ENCODE results near the gene PITPNM3. TPM values are rescaled to one million over a fixed set of nuclear protein-coding genes. Genes with fewer than 3 reads are reported as not detected.

PITPNM3 gene
- total and polyA plus RNA-seq, 2 experiments from 2014 or later: 1.0 to 1.5 TPM

- ATAC-seq (peak; percentile 84), DNase-seq (ENCODE audit: low spot score) (peak; percentile 92)
- Mint-ChIP-seq H3K9me3 (no peaks in the 10 kb centered on the region), H3K36me3 (ENCODE audit: low read depth) (no peaks in the 10 kb centered on the region), H3K27me3 (ENCODE audit: insufficient read depth, low read depth, poor library complexity) (peaks cover 11% of the 10 kb centered on the region), H3K4me1 (peaks cover 10% of the 10 kb centered on the region), H3K27ac (no peak overlapping the region), H3K4me3 (no peak overlapping the region)
- H3K79me2 ChIP-seq (replicated peaks; ENCODE audit: insufficient read depth): no peaks in the 10 kb centered on the region
- peaks cover 5% of the 10 kb centered on the region for H3K4me1 ChIP-seq (ENCODE audit: insufficient read depth)
- no peaks in the 10 kb centered on the region for H3K27me3 ChIP-seq (ENCODE audit: insufficient read depth)
- no peak overlapping the region for H3K4me2 ChIP-seq
- H3K27ac ChIP-seq (ENCODE audit: low read depth): no peak overlapping the region
- no peak overlapping the region for H3K4me3 ChIP-seq
- H3F3A ChIP-seq (replicated peaks; ENCODE audit: low read depth): no peaks in the 10 kb centered on the region
- H3K36me3 ChIP-seq (ENCODE audit: insufficient read depth): no peaks in the 10 kb centered on the region
- H3K9me2 ChIP-seq (ENCODE audit: insufficient read depth): no peaks in the 10 kb centered on the region
- H4K20me1 ChIP-seq (replicated peaks; ENCODE audit: insufficient read depth): no peaks in the 10 kb centered on the region
- peak overlapping the region; percentile 95 for H2AFZ ChIP-seq
- no peak for TF ChIP-seq EZH2phosphoT487 (IDR thresholded peaks at IDR 0.05; ENCODE audit: unreplicated experiment)
- TF ChIP-seq CTCF (conservative IDR thresholded peaks at IDR 0.05; ENCODE audit: low read depth in 2 of 2): peak; percentile 83 to 94
Measured at GRCh38 chr17:6421700-6422604, 134.4 kb downstream of the PITPNM3 start.

DNA sequence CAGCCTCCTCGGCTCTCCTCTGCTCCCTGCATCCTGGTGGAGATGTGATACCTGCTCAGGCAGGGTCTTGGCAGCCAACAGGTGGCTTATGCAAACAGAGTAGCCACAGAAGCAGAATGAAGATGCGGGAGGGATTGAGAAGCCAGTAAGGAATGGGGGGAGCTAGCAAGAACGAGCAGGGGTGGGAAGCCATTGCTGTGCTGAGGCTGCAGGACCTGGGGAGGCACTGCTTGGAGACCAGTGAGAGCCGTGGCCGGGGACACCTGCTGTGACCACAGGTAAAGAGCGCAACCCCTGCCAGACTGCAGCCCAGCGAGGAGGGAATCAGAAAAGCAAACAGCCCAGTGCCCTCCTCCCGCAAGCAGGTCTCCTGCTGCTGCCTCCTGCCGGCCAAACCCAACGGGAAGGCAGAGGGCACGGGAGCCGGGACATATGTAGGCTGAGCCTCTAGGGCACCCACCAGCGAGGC lies 136.1 kb downstream of the PITPNM3 start:
- peak overlapping the region; percentile 21; the same call in 1 of the 2 replicates for H3K4me3 ChIP-seq
- Mint-ChIP-seq H3K4me3 (peak overlapping the region; percentile 21; the same call in 1 of the 3 replicates), H3K9me3 (no peaks in the 10 kb centered on the region), H3K27me3 (ENCODE audit: insufficient read depth, low read depth, poor library complexity) (peaks cover 10% of the 10 kb centered on the region), H3K4me1 (peaks cover 10% of the 10 kb centered on the region), H3K27ac (no peak overlapping the region), H3K36me3 (ENCODE audit: low read depth) (no peaks in the 10 kb centered on the region)
- no peaks in the 10 kb centered on the region for H4K20me1 ChIP-seq (replicated peaks; ENCODE audit: insufficient read depth)
- DNase-seq (ENCODE audit: low spot score): peak; percentile 75
- no peak overlapping the region for H3K27ac ChIP-seq (ENCODE audit: low read depth)
- H3K4me2 ChIP-seq: peak overlapping the region; percentile 14; the same call in 1 of the 2 replicates
- H3K9me2 ChIP-seq (ENCODE audit: insufficient read depth): no peaks in the 10 kb centered on the region
- no peaks in the 10 kb centered on the region for H3K79me2 ChIP-seq (replicated peaks; ENCODE audit: insufficient read depth)
- H2AFZ ChIP-seq: peak overlapping the region; percentile 84; the same call in 1 of the 2 replicates
- no peaks in the 10 kb centered on the region for H3F3A ChIP-seq (replicated peaks; ENCODE audit: low read depth)
- peak; percentile 69 for ATAC-seq
- H3K27me3 ChIP-seq (ENCODE audit: insufficient read depth): no peaks in the 10 kb centered on the region
- no peaks in the 10 kb centered on the region for H3K36me3 ChIP-seq (ENCODE audit: insufficient read depth)
- peaks cover 5% of the 10 kb centered on the region for H3K4me1 ChIP-seq (ENCODE audit: insufficient read depth)
- peak; percentile 53 to 74 for TF ChIP-seq CTCF (conservative IDR thresholded peaks at IDR 0.05; ENCODE audit: low read depth in 2 of 2)
- TF ChIP-seq, protein P1, sequence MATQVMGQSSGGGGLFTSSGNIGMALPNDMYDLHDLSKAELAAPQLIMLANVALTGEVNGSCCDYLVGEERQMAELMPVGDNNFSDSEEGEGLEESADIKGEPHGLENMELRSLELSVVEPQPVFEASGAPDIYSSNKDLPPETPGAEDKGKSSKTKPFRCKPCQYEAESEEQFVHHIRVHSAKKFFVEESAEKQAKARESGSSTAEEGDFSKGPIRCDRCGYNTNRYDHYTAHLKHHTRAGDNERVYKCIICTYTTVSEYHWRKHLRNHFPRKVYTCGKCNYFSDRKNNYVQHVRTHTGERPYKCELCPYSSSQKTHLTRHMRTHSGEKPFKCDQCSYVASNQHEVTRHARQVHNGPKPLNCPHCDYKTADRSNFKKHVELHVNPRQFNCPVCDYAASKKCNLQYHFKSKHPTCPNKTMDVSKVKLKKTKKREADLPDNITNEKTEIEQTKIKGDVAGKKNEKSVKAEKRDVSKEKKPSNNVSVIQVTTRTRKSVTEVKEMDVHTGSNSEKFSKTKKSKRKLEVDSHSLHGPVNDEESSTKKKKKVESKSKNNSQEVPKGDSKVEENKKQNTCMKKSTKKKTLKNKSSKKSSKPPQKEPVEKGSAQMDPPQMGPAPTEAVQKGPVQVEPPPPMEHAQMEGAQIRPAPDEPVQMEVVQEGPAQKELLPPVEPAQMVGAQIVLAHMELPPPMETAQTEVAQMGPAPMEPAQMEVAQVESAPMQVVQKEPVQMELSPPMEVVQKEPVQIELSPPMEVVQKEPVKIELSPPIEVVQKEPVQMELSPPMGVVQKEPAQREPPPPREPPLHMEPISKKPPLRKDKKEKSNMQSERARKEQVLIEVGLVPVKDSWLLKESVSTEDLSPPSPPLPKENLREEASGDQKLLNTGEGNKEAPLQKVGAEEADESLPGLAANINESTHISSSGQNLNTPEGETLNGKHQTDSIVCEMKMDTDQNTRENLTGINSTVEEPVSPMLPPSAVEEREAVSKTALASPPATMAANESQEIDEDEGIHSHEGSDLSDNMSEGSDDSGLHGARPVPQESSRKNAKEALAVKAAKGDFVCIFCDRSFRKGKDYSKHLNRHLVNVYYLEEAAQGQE (IDR thresholded peaks at IDR 0.05; ENCODE audit: unreplicated experiment): no peak
- no peak for TF ChIP-seq EZH2 (IDR thresholded peaks at IDR 0.05; ENCODE audit: low read depth, unreplicated experiment)
- TF ChIP-seq CREB1 (CRISPR knock-in tag; IDR thresholded peaks at IDR 0.05; ENCODE audit: low read depth): no peak
